Mucosa of descending colon (tissue), 3 donors: ENCODE measurements around the gene DPP10. TPM values are rescaled to one million over a fixed set of nuclear protein-coding genes. Genes with fewer than 3 reads are reported as not detected.

ENCODE experiments used
- ATAC-seq: fragments of 200-7000 bp; cut with Tn5 transposase; one replicate; pipeline ENCODE4 v1.9.1; 2020; ENCODE audit warnings: mild to moderate bottlenecking, moderate library complexity
- DNase-seq, 3 donors: peaks; one replicate each; pipeline ENCODE4 v3.0.0-alpha.2; 2020
- H3K36me3 ChIP-seq: fragments of 200-600 bp; one replicate; pipeline ENCODE4 v1.8.0; 2021; ENCODE audit warnings: low read depth, mild to moderate bottlenecking
- H3K4me1 ChIP-seq: fragments of 200-600 bp; one replicate; pipeline ENCODE4 v1.8.0; 2021; ENCODE audit warnings: low read depth, mild to moderate bottlenecking
- H3K4me3 ChIP-seq: fragments of 200-600 bp; one replicate; pipeline ENCODE4 v1.8.0; 2021; ENCODE audit warnings: mild to moderate bottlenecking
- H3K9me3 ChIP-seq: fragments of 200-600 bp; one replicate; pipeline ENCODE4 v1.8.0; 2021; ENCODE audit warnings: mild to moderate bottlenecking
- CTCF ChIP-seq: fragments of 200-600 bp; IDR thresholded peaks from one replicate; pipeline ENCODE4 v1.8.0; 2022; ENCODE audit warnings: antibody characterized with exemption, mild to moderate bottlenecking
- intact Hi-C, 2 donors: fragments of 100-400 bp; cut with DNase I in 1 of 2; cut with micrococcal nuclease in 1 of 2; formaldehyde crosslinking; loops; one replicate each; pipeline versions ENCODE4 v1.11.0 to v1.11.1; 2022; cut with DNase I, micrococcal nuclease
- total RNA-seq, 3 donors: library from RNA; stranded (reverse); fragmentation: NEBNext Ultra II Directional in 2 of 3; extraction: Animal tissue kit (Norgen Biotek cat#: 25700) in 2 of 3; gene quantifications; one replicate each; pipeline versions ENCODE4 v1.2.1 to v1.2.4, GENCODE V29; 2021 to 2023
- donor health status: DM: no; HTN: no; CAD: no; lungs with moderate emphysema.
- donor health status: DM: no; HTN: no; CAD: no.
- donor health status: DM: no; HTN: yes; CAD: no.

DPP10 gene
- total RNA-seq, 3 donors from 2014 or later: 6.3 to 12.2 (median 6.9) TPM

DNA sequence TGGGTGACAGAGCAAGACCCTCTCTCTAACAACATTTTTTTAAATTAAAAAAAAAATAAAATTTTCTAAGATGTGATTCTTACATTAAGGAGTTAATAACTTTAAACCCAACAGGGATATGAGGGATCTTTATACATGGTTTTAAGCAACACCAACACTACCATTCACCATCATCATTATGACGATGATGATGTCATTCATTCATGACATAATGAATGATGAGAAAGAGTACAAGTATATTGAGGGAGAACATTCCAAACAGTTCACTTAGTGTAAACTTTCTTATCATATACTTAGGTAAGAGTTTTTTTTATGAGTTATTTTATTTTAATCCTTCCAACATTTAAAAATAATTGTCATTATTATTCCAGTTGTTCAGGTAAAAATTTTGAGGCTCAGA lies 863.3 kb downstream of the DPP10 start:
- H3K4me1 ChIP-seq: no peaks in the 10 kb centered on the region
- no peak for DNase-seq
- intact Hi-C loops: no loop called here
- no peak for TF ChIP-seq CTCF
- no peaks in the 10 kb centered on the region for H3K36me3 ChIP-seq
- no peaks in the 10 kb centered on the region for H3K9me3 ChIP-seq
- ATAC-seq: no peak
- H3K4me3 ChIP-seq: no peak overlapping the region

DNA sequence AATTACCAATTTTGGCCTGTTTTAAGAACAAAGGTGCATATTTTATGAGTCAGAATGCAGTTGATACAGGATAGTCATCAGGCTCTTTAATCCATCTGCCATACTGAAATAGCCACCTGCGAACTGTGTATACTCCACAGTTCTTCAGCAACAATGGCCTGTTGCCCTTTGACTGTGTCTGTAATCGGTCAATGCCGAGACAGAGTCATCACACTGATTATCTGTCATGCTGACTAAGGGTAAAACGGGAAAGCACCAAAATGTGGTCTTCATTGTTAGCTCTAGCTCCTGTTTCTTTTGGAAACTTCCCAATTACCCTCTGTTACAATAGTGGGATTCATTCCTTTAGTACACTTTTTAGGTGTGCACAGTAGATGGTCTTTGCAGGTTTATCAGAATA lies 871.7 kb downstream of the DPP10 start:
- DNase-seq (no peak), ATAC-seq (no peak)

DNA sequence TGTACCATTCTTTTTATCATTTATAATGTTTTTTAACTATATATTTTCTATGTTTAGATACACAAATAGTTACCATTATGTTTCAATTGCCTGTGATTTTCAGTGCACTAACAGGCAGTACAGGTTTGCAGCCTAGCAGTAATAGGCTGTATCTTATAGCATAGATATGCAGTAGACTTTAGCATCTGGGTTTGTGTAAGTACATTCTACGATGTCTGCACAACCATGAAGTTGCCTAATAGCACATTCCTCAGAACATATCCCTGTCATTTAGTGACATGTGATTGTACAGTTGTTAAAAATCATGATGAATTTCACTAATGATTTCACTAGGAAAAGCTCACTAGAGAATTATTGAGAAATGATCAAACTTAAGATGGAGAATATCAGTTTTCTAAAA lies 884.6 kb downstream of the DPP10 start:
- DNase-seq: no peak
- Histone ChIP-seq H3K9me3 (no peaks in the 10 kb centered on the region), H3K36me3 (no peaks in the 10 kb centered on the region), H3K4me1 (no peaks in the 10 kb centered on the region), H3K4me3 (no peak overlapping the region)
- no peak for TF ChIP-seq CTCF
- intact Hi-C loops: no loop called here
- ATAC-seq: no peak

More for the DNA sequence above, 871.7 kb downstream of the DPP10 start:
- H3K4me1 ChIP-seq: no peaks in the 10 kb centered on the region
- no peak for TF ChIP-seq CTCF
- intact Hi-C loops: no loop called here
- H3K9me3 ChIP-seq: no peaks in the 10 kb centered on the region
- no peak overlapping the region for H3K4me3 ChIP-seq
- H3K36me3 ChIP-seq: no peaks in the 10 kb centered on the region

- ATAC-seq: no peak
- intact Hi-C loops: no loop called here
- Histone ChIP-seq H3K36me3 (no peaks in the 10 kb centered on the region), H3K9me3 (peaks cover 13% of the 10 kb centered on the region), H3K4me1 (no peaks in the 10 kb centered on the region), H3K4me3 (no peak overlapping the region)
- TF ChIP-seq CTCF: no peak
- DNase-seq: no peak
Measured at GRCh38 chr2:115359550-115359949, 917.1 kb downstream of the DPP10 start.

DNA sequence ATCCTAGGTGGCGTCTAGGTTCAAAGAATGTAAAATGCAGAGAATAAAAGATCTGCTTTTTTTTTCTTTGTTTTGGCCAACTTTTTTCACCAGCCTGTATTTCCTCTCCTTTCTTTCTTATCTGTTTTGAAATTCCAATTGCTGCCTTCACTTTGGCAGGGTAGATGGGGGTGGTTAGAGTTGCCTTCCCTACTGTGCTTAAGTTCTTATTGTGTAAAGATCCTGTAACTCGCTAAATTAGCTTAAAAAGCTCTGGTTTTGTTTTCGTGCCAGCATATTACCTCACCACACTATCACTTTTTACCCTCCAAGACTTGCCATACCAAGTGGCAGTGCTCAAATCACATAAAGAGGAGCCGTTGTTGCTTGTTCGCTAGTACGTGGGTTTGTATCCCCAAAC lies 921.7 kb downstream of the DPP10 start:
- H3K4me1 ChIP-seq: no peaks in the 10 kb centered on the region
- no peaks in the 10 kb centered on the region for H3K9me3 ChIP-seq
- intact Hi-C loops: no loop called here
- TF ChIP-seq CTCF: no peak
- DNase-seq: no peak
- ATAC-seq: no peak
- H3K36me3 ChIP-seq: no peaks in the 10 kb centered on the region
- no peak overlapping the region for H3K4me3 ChIP-seq

GRCh38 chr2:115369400-115369799 lies 927.0 kb downstream of the DPP10 start:
- ATAC-seq (no peak), DNase-seq (no peak)
- intact Hi-C loops: no loop called here
- no peaks in the 10 kb centered on the region for H3K36me3 ChIP-seq
- H3K9me3 ChIP-seq: peaks cover 14% of the 10 kb centered on the region
- H3K4me3 ChIP-seq: no peak overlapping the region
- no peaks in the 10 kb centered on the region for H3K4me1 ChIP-seq
- TF ChIP-seq CTCF: no peak
